HG02623 (cell line): ENCODE results near the gene UQCR11.
A peak's percentile ranks its signal among the peaks of the same experiment; 100 is the strongest.

Experiments
- ATAC-seq: cut with Tn5 transposase; IDR thresholded peaks from one replicate; pipeline ENCODE4 v1.9.1; 2021; ENCODE audit warnings: moderate library complexity; ENCODE audit not compliant: unreplicated experiment

UQCR11 gene

GRCh38 chr19:1592755-1593500 is 12.3 kb downstream of the UQCR11 start, which contains the start of gene MBD3:
Gene MBD3 (minus strand): TSS chr19:1592865. CDS start chr19:1592631, 234 bp downstream.
- peak; percentile 60 for ATAC-seq

- ATAC-seq, result peak; percentile 57
Observed at GRCh38 chr19:1592024-1592754, 13.1 kb downstream of the UQCR11 start.

GRCh38 chr19:1591421-1592023 is 13.7 kb downstream of the UQCR11 start:
- no peak for ATAC-seq

GRCh38 chr19:1590641-1591397 is 14.4 kb downstream of the UQCR11 start:
- ATAC-seq, result no peak

GRCh38 chr19:1587872-1588271 is 17.4 kb downstream of the UQCR11 start:
- no peak for ATAC-seq

- no peak for ATAC-seq
Observed at GRCh38 chr19:1585243-1585580, 20.1 kb downstream of the UQCR11 start.

GRCh38 chr19:1584500-1585242 is 20.6 kb downstream of the UQCR11 start:
- ATAC-seq, result no peak

GRCh38 chr19:1582201-1582600 is 23.1 kb downstream of the UQCR11 start:
- no peak for ATAC-seq

GRCh38 chr19:1580957-1581356 is 24.3 kb downstream of the UQCR11 start:
- no peak for ATAC-seq

- ATAC-seq, result no peak
Observed at GRCh38 chr19:1580382-1580781, 24.9 kb downstream of the UQCR11 start.

- ATAC-seq, result no peak
Observed at GRCh38 chr19:1579222-1579621, 26.0 kb downstream of the UQCR11 start.

GRCh38 chr19:1577929-1578618 is 27.2 kb downstream of the UQCR11 start:
- no peak for ATAC-seq

- no peak for ATAC-seq
Observed at GRCh38 chr19:1577090-1577928, 28.0 kb downstream of the UQCR11 start.

- no peak for ATAC-seq
Observed at GRCh38 chr19:1576242-1577089, 28.8 kb downstream of the UQCR11 start.

- ATAC-seq, result no peak
Observed at GRCh38 chr19:1575323-1576241, 29.7 kb downstream of the UQCR11 start.

GRCh38 chr19:1574354-1575136 is 30.7 kb downstream of the UQCR11 start:
- no peak for ATAC-seq
